ENCODE measurements around the gene UTP18.
"Not testable (repeated sequence)": the region's sequence is repeated elsewhere in the genome, so short reads cannot be mapped to it uniquely, and the experiment has no call there.

UTP18 gene

DNA sequence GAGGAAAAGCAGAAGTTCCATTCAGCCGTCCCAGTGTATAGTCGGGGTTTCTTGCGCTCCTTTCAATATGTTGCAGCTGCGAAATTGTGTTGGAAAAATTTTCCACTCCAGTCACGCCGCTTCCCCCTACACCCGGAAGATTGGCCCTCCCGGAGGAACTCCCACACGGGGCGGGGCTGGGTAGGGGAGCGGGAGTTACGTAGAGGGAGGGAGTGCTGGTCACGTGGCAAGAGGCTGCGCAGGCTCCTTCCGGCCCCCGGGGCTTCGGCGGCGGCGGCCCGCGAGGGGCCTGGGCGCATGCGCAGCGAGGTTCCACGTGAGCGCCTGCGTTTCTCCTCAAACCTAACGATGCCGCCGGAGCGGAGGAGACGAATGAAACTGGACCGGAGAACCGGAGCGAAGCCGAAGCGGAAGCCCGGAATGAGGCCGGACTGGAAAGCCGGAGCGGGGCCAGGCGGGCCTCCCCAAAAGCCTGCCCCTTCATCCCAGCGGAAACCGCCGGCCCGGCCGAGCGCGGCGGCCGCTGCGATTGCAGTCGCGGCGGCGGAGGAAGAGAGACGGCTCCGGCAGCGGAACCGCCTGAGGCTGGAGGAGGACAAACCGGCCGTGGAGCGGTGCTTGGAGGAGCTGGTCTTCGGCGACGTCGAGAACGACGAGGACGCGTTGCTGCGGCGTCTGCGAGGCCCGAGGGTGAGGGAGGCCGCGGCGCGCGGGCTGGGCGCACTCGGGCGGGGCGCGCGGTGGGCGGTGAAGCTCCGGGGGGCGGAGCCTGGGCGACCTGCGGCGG is at the start of gene UTP18:
TSS of gene UTP18 (plus strand) at position 310 of the 787 bp plus-strand sequence. CDS start at position 349, 39 bp downstream.
- DNase-seq (ENCODE audit: low read depth in 2 of 2): peak; percentile 93

- DNase-seq (ENCODE audit: low read depth in 2 of 2): no peak
Measured at GRCh38 chr17:51214920-51215319, 45.4 kb upstream of the UTP18 start.

DNA sequence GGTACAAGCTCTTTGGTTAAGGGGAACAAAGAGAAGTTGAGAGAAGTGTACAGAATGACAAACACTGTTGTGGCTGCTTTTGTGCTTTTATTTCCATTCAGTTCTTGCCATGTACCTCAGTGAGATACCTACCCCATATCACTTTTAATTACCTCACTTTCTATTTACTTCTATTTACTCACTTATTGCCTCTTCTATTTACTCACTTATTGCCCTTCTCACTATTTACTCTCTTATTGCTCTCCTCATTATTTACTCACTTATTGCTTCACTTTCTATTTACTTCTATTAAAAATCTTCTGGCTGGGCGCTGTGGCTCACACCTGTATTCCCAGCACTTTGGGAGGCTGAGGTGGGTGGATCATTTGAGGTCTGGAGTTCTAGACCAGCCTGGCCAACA is 42.4 kb upstream of the UTP18 start:
- DNase-seq (ENCODE audit: low read depth in 2 of 2): no peak

DNA sequence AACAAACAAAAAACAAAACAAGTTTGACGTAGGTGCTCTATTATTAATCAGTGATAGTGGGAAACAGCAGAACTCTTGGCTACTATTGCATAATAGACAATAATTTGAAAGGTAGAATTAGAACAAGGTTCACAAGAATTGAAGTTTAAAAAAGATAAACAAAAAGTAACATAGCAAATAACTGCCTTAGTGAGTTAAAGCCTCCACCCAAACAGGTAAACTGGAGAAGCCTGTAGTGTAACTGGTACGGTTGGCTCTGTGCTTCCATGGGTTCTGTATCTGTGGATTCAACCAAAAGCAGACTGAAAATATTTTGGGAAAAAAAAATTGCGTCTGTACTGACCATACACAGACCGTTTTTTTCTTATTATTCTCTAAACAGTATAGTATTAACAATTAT is 39.0 kb upstream of the UTP18 start:
- no peak for DNase-seq (ENCODE audit: low read depth in 2 of 2)

DNA sequence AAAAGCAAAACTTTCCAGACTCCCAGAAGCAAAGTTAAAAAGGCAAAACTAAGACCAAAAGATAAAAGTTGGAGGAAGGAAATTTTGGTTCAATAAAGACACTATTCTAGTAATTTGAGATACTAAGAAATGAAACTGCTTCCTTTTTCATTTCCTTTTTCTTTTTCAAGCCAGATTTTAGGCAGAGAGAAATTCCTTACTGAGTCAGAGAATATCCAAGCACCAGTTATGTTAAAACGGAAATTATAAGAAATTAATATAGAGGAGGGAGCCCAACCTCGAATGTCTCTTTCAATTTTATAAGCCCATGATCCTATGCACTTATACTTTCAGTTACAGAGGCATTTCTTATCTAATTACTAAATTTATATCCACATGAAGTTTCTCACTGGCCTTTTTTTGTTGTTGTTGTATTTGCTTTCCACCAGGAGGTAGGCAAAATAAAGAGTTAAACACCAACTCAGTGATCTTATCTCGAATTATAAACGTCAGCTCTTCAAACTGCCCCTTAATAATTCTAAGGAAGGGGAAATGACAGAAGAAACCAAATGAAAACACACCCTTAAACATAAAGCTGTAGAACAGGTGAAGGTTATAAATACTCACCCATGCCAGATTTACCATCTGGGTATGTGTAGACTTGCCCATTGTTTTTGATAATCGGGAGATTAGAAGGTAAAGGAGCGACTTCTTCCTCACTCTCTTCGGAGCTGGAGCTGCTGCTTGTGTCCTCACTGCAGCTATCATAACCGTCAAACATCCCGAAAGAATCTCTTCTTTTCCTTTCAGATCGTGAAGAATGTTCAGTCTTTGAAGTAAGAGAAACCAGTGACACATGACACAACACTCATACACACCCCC is 35.7 kb upstream of the UTP18 start:
- DNase-seq (ENCODE audit: low read depth in 2 of 2): no peak

DNA sequence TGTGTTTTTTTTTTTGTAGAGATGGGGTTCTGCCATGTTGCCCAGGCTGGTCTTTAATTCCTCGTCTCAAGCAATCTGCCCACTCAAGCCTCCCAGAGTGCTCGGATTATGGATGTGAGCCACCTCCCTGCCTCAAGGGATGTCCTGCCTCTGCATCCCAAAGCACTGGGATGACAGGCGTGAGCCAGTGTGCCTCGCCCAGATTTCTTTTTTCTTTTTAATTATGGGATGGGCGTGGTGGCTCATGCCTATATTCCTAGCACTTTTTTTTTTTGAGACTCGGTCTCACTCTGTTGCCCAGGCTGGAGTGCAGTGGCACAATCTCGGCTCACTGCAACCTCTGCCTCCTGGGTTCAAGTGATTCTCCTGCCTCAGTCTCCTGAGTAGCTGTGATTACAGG is 34.8 kb upstream of the UTP18 start:
- DNase-seq (ENCODE audit: low read depth in 2 of 2): not testable (repeated sequence)

DNA sequence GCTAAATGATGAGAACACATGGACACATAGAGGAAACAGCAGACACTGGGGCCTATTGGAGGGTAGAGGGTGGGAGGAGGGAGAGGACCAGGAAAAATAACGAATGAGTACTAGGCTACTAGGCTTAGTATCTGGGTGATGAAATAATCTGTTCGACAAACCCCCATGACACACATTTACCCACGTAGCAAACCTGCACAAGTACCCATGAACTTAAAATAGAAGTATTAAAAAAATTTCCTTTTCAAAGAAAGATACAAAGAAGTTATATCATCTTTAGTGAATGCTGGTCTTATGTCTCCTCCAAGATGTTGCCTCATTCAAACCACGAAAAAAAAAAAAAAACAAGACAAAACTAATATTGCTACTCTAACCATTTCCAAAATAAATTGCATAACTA is 32.2 kb upstream of the UTP18 start:
- no peak for DNase-seq (ENCODE audit: low read depth in 2 of 2)

GRCh38 chr17:51229889-51230288 is 30.5 kb upstream of the UTP18 start:
- DNase-seq (ENCODE audit: low read depth in 2 of 2): no peak

DNA sequence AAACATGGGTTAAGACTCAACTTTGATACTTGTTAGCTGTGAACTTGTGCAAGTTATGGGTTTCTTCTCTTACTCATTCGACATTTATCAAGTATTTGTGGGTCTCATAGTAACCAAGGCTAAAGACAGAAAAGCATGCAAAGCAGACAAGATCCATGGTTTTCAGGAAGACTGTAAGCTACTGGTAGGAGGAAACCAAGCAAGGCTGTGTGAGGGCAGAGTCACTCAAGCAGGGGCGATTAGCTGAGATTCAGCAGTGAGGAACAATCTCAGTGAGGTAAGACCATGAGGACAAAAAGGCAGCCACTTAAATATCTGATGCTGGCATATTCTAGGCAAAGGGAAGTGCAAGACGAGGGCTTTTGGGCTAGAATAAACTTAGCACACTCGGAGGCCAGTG is 30.0 kb upstream of the UTP18 start:
- no peak for DNase-seq (ENCODE audit: low read depth in 2 of 2)

DNA sequence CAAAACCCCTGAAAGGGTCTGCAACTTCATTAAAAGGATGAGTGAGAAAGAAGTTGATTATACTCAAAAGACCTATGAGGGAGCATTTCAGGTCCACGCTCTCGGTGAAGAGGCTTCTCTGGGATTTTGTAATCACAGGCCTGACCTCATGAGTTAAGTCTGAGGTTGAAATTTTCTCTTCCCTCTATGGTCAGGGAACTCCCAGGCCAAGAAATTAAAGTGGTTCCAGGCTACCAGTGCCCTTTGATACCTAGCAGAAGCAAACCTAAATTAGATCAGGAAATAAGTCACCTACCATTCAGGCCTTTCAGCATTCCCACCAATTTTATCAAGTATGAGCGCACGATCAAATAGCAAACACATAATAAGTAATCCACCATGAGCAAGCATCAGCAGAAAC is 28.3 kb upstream of the UTP18 start:
- DNase-seq (ENCODE audit: low read depth in 2 of 2): no peak

GRCh38 chr17:51234162-51234561 is 26.2 kb upstream of the UTP18 start:
- DNase-seq (ENCODE audit: low read depth in 2 of 2): no peak

DNA sequence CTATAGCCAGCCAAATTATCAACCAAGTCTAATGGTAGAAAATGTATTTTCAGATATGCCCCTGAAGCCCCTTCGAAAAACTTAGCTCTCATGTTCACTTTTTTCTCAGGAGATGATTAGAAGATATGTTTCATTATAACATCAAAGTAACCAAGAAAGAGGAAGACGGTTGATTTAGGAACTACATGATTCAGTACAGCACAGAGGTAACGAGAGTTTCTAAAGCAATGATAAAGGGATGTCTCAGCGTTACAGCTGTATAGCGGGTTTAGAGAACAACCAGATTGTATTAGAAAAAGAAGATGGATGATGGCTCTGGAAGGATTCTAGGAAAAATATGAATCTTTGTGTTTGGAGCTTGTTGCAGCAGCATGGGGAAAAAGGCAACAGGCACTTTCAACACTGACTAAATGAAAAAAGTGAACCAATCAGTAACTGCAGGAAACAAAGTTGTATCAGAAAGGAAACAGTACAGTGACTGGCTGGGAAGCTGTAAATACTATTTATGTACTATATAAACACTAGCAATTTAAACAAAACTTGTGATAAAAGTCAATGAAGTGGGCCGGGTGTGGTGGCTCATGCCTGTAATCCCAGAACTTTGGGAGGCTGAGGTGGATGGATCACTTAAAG is 22.0 kb upstream of the UTP18 start:
- DNase-seq (ENCODE audit: low read depth in 2 of 2): no peak

DNA sequence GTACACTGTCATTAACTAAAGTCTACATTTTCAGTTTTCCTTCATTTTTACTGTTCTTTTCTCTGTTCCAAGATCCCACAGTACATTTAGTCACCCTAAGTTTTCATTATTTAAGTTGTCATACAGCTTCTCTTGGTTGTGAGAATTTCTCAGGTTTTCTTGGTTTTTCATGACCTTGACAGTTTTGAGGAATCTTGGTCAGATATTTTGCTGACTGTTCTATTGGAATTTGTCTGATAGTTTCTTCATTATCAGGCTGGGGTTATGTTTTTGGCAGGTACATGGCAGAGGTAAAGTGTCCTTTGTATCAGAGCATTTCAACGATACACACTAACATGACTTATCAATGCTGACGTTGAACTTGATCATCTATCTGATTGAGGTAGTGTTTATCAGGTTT is 20.1 kb upstream of the UTP18 start:
- no peak for DNase-seq (ENCODE audit: low read depth in 2 of 2)

- no peak for DNase-seq (ENCODE audit: low read depth in 2 of 2)
Measured at GRCh38 chr17:51244041-51244440, 16.3 kb upstream of the UTP18 start.

DNA sequence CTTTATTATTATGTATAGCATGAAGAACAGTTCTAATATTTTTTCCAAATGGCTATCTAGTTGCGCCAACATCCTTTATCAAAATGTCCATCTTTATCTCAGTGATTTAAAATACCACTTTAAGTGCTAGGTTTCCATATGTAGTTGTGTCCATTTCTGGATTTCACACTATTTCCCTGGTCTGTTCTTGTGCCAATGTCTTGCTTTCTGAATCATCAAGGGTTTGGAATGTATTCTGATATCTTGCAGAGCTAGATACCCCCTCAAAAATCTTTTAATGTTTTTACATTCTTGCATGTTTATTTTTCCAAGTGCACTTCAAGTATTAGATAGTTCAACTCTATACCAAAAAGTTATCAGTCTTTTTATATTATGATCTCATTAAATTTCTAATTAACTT is 14.8 kb upstream of the UTP18 start:
- DNase-seq (ENCODE audit: low read depth in 2 of 2): no peak

DNA sequence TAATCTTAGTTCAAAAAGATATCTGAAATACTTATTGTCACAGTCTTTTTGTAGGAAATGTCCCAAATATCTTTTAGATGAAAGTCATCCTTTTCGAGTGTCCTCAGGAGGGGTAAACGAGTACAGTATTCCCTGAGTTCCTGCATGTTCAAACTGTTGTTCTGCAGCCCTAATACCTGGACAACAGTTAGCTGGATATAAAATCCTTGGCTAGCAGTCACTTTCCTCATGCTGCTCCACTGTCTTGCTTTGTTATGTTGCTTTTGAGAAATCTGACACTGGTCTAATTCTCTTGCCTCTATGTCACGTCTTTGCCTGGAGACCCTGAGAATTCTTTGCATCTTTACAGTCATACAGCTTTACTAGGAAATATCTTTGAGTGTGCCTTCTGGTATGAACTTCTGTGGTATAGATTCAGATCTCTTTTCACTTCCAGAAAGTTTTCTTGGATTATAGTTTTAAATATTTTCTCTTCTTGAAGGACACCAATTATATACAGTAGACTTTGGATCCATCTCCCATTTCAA is 10.0 kb upstream of the UTP18 start:
- no peak for DNase-seq (ENCODE audit: low read depth in 2 of 2)

- no peak for DNase-seq (ENCODE audit: low read depth in 2 of 2)
Measured at GRCh38 chr17:51251010-51251409, 9.3 kb upstream of the UTP18 start.

DNA sequence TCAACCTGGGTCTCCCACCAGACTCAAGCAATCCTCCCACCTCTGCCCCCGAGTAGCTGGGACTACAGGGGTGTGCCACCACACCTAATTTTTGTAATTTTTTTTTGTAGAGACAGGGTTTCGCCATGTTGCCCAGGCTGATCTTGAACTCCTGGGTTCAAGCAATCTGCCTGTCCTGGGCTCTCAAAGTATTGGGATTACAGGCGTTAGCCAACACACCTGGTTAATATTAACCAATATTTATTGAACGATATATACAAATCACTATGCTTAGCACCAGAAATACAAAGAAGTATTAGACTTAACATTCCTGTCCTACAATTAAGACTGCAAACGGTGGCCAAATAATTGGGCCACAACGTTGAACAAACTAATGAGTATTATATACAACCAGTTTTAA is 4.7 kb upstream of the UTP18 start:
- no peak for DNase-seq (ENCODE audit: low read depth in 2 of 2)

GRCh38 chr17:51256101-51256500 is 4.2 kb upstream of the UTP18 start:
- no peak for DNase-seq (ENCODE audit: low read depth in 2 of 2)

GRCh38 chr17:51257150-51258081 is 2.9 kb upstream of the UTP18 start:
- no peak for DNase-seq (ENCODE audit: low read depth in 2 of 2)
